NB4 (cell line): ENCODE results near the gene TALDO1.

ENCODE experiments used
- DNase-seq: peaks from one replicate; pipeline ENCODE4 v3.0.0; 2010; ENCODE audit warnings: low read depth
- H3K4me3 ChIP-seq: one replicate; pipeline ENCODE4 v1.5.1; 2011; ENCODE audit warnings: mild to moderate bottlenecking, low read depth, low read length, moderate library complexity
- MYC ChIP-seq: IDR thresholded peaks from 2 replicates; pipeline ENCODE4 v1.6.1; 2011; ENCODE audit warnings: low read depth, low read length
- POLR2A ChIP-seq: IDR thresholded peaks from 2 replicates; pipeline ENCODE4 v1.6.1; 2011; ENCODE audit warnings: mild to moderate bottlenecking; ENCODE audit not compliant: insufficient read length; ENCODE audit errors: extremely low read depth
- TF ChIP-seq, protein P1 (sequence below): IDR thresholded peaks from 2 replicates; pipeline ENCODE4 v1.6.1; 2011; ENCODE audit warnings: low read depth, low read length
- TF ChIP-seq, protein P2 (sequence below): IDR thresholded peaks from one replicate; pipeline ENCODE4 v1.5.1; 2012; ENCODE audit warnings: low read depth, low read length

The TALDO1 gene

DNA sequence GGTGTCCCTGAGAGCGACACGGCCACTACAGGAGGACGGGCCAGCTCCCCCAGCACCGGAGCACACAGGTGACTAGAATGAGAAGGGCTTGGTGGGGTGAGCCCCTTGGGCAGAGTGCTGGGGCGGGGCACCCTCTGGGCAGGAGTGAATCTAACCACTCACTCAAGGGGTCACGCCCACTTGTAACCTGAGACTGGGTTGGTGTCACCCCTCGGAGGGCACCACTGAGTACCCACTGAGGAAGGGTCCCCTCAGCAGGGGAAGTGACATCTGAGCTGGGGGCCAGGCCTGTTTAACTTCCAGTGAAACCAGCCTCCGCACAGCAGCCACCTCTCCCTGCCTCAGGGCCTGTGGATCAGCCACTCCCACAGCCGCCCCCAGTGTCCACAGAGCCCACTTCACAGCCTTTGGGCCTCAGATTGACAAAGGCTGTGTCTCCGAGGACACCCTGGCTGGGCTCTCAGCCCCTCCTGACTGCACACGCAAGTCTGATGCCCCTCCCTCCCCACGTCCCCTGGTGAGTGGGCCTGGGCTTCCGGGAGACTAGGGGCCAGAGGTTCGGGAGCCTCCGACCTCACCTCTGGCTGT is 24.4 kb downstream of the TALDO1 start:
- no peak for DNase-seq
- no peak overlapping the region for H3K4me3 ChIP-seq
- TF ChIP-seq MYC (no peak), POLR2A (no peak)
- TF ChIP-seq, protein P1, sequence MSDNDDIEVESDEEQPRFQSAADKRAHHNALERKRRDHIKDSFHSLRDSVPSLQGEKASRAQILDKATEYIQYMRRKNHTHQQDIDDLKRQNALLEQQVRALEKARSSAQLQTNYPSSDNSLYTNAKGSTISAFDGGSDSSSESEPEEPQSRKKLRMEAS, result no peak
- TF ChIP-seq, protein P2, sequence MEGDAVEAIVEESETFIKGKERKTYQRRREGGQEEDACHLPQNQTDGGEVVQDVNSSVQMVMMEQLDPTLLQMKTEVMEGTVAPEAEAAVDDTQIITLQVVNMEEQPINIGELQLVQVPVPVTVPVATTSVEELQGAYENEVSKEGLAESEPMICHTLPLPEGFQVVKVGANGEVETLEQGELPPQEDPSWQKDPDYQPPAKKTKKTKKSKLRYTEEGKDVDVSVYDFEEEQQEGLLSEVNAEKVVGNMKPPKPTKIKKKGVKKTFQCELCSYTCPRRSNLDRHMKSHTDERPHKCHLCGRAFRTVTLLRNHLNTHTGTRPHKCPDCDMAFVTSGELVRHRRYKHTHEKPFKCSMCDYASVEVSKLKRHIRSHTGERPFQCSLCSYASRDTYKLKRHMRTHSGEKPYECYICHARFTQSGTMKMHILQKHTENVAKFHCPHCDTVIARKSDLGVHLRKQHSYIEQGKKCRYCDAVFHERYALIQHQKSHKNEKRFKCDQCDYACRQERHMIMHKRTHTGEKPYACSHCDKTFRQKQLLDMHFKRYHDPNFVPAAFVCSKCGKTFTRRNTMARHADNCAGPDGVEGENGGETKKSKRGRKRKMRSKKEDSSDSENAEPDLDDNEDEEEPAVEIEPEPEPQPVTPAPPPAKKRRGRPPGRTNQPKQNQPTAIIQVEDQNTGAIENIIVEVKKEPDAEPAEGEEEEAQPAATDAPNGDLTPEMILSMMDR, result no peak

DNA sequence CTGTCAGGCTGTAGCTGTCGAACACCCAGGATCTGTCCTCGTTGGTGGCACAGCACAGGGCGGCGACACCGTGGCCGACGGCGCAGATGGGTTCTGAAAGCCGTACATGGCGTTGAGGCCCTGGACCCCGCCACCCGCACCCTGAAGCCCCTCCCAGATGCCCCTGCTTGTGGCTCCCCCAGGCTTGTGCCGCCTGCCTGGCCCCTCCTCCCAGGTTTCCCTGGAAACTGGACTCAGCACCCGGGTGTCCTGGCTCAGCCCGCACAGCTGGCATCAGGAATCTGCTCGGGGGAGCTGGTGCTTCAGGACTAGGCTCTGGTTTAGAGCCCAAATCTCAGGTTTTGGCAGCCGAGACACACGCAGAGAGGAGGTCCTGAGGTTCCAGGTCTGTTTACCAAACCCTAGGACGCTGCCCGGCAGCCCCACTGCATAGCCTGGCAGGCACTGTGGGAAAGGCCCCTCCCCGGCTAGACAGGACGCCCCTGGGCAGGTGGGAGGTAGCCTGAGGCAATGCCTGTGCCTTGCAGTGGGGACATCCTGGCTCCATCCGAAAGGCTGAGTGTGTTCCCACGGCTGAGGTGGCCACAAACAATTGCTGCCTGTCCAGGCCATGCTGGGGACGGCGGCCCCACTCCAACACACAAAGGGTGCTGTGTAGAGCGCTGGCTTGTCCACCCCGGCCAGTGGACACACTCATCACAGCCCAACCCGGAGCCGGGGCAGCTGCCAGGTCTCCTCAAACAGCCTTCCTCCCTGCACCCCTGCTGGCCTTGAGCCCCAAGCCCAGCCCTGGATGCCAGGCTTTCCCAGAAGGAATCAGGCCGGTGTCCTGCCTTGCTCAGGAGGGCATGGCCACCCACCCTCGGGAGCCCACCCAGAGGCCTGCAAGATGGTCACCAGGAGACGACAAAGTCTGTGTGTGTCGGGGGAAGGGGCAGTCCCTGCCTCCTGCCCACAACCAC is 25.4 kb downstream of the TALDO1 start:
- no peak overlapping the region for H3K4me3 ChIP-seq
- DNase-seq, result no peak
- no peak for TF ChIP-seq MYC
- no peak for TF ChIP-seq POLR2A
- TF ChIP-seq, protein P2, result no peak
- TF ChIP-seq, protein P1, result no peak

DNA sequence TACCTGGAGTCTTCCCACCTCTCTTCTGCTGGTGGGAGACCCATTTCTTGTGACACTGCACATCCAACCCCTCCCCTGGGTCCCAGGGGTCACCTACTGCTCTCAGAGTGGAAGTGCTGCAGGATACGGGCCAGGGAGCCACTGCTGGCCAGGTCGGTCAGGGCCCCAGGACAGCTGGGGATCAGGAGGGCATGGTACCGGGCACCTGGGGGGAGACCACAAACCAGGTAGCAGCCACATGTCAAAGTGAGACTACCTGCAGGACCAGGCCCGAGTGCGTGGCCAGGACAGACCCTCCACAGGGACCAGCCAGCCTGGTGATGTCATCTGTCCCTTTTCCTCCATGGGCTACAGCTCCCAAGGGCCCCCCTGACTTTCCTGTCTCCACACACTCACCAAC is 26.2 kb downstream of the TALDO1 start:
- TF ChIP-seq POLR2A (no peak), MYC (no peak)
- TF ChIP-seq, protein P2, result no peak
- TF ChIP-seq, protein P1, result no peak
- no peak for DNase-seq
- no peak overlapping the region for H3K4me3 ChIP-seq

DNA sequence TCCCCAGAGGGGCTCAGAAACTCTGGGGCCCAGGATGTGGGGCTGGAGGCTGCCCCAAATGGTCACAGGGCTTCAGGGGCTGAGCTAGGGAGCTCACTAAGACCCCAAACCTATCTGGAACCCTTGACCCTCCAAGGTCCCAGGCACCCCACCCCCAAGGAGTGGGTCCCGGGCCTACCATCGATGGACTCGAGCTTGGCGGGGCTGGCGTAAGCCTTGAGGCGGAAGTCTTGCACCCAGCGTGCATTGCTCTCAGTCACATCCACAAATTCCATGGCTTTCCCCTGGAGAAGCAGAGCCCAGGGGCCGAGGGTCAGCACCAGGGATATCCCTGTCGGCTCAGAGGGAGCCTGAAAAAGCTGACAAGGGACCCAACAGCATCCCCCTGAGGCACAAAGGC is 26.6 kb downstream of the TALDO1 start:
- H3K4me3 ChIP-seq, result no peak overlapping the region
- TF ChIP-seq POLR2A (no peak), MYC (no peak)
- TF ChIP-seq, protein P1, result no peak
- TF ChIP-seq, protein P2, result no peak
- DNase-seq, result no peak

DNA sequence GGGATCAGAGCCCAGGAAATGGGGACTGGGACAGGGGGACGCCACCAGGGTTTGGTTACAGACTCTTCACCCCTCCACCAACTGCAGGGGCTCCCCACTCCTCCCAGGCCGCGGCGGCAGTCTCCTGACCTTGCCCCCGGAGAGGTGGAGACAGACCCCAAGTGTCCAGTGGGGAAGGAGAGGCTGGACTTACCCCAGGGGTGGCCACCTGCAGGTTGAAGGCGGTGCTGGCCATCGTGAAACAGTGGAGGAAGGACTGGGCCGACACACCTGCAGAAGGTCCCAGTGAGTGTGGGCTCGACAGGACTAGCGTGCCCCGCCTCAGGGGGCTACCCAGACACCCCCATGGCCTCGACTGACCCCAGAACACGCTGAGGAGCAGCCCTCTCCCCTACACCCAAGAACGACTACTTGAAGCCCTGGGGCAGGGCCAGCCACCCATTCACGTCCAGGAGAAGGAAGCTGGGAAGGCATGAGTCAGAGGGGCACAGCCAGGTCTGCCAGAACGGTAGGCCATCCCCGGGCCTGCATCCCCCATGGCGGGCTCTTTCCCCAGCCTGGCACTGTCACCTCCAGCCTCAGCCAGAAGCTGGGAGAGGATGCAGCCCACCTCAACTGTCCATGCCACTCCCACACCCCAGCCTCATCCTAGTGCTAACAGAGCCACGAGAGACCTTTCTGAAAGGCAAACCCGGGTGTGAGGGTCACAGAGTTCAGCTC is 27.8 kb downstream of the TALDO1 start:
- no peak overlapping the region for H3K4me3 ChIP-seq
- TF ChIP-seq, protein P1, result no peak
- TF ChIP-seq POLR2A, result no peak
- TF ChIP-seq, protein P2, result no peak
- TF ChIP-seq MYC, result no peak

More for the DNA sequence above, 27.8 kb downstream of the TALDO1 start:
- DNase-seq, result no peak
